ENCODE data around the gene TMEM132D.

TMEM132D gene

GRCh38 chr12:129082441-129082840, 821.4 kb downstream of the TMEM132D start:
- DNase-seq: no peak

- no peak for DNase-seq
Observed at GRCh38 chr12:129081755-129082250, 822.0 kb downstream of the TMEM132D start.

- no peak for DNase-seq
Observed at GRCh38 chr12:129080821-129081220, 823.0 kb downstream of the TMEM132D start.

GRCh38 chr12:129080391-129080790, 823.4 kb downstream of the TMEM132D start:
- DNase-seq: no peak

- no peak for DNase-seq
Observed at GRCh38 chr12:129079719-129080118, 824.1 kb downstream of the TMEM132D start.

GRCh38 chr12:129076441-129077320, 827.1 kb downstream of the TMEM132D start:
- no peak for DNase-seq

GRCh38 chr12:129075460-129076208, 828.2 kb downstream of the TMEM132D start:
- peak; percentile 90 for DNase-seq

GRCh38 chr12:129074379-129074778, 829.4 kb downstream of the TMEM132D start:
- no peak for DNase-seq

- peak; percentile 81 for DNase-seq
Observed at GRCh38 chr12:129073157-129073915, 830.5 kb downstream of the TMEM132D start.

- no peak for DNase-seq
Observed at GRCh38 chr12:129071362-129071761, 832.5 kb downstream of the TMEM132D start.

- no peak for DNase-seq
Observed at GRCh38 chr12:129069886-129070285, 833.9 kb downstream of the TMEM132D start.

GRCh38 chr12:129068684-129069083, 835.1 kb downstream of the TMEM132D start:
- DNase-seq: no peak

GRCh38 chr12:129067491-129067890, 836.3 kb downstream of the TMEM132D start:
- DNase-seq: peak; percentile 88

- no peak for DNase-seq
Observed at GRCh38 chr12:129064209-129064855, 839.5 kb downstream of the TMEM132D start.

- DNase-seq: no peak
Observed at GRCh38 chr12:129063600-129063999, 840.2 kb downstream of the TMEM132D start.

- no peak for DNase-seq
Observed at GRCh38 chr12:129053232-129053631, 850.6 kb downstream of the TMEM132D start.

GRCh38 chr12:129052373-129052772, 851.5 kb downstream of the TMEM132D start:
- DNase-seq: no peak

- DNase-seq: peak; percentile 79
Observed at GRCh38 chr12:129049917-129050316, 853.9 kb downstream of the TMEM132D start.

- DNase-seq: peak; percentile 15
Observed at GRCh38 chr12:129043334-129043733, 860.5 kb downstream of the TMEM132D start.

- no peak for DNase-seq
Observed at GRCh38 chr12:129036135-129036534, 867.7 kb downstream of the TMEM132D start.

- no peak for DNase-seq
Observed at GRCh38 chr12:129034558-129035289, 869.1 kb downstream of the TMEM132D start.

GRCh38 chr12:129028844-129029243, 875.0 kb downstream of the TMEM132D start:
- DNase-seq: no peak

Measured in islet precursor cell (in vitro differentiated cells).